ENCODE measurements around the gene COL24A1. TPM values are rescaled to one million over a fixed set of nuclear protein-coding genes. Genes with fewer than 3 reads are reported as not detected.
"Not testable (repeated sequence)": the region's sequence is repeated elsewhere in the genome, so short reads cannot be mapped to it uniquely, and the experiment has no call there.

The COL24A1 gene
- total RNA-seq, 2 experiments from 2014 or later = not detected

DNA sequence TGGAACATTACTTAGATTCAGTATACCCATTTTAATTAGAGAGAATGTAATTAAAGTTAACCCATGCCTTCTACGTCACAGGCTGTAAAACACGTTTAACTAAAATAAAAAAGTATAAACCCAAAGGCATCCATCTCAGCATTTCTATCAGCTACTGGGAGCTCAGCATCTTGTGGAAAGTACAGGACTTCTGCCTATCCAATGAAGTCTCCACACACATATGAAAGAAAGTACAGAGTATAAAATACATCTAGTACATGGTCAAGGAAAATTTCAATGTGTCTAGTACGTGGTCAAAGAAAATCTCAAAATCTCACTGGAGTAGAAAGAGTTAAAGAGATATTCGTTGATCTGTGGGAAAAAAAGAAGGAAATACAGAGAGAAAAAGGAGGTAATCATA is 306.9 kb downstream of the COL24A1 start:
- Mint-ChIP-seq H3K4me3 (no peak overlapping the region), H3K9me3 (no peaks in the 10 kb centered on the region), H3K4me1 (no peaks in the 10 kb centered on the region), H3K27me3 (no peaks in the 10 kb centered on the region), H3K36me3 (ENCODE audit: low read depth) (no peaks in the 10 kb centered on the region), H3K27ac (no peak overlapping the region)
- DNase-seq = no peak
- CTCF ChIA-PET = no interaction called here
- POLR2A ChIA-PET = no interaction called here

- H3K27me3 Mint-ChIP-seq = no peaks in the 10 kb centered on the region
- no peak for DNase-seq
- no peaks in the 10 kb centered on the region for H3K9me3 Mint-ChIP-seq
- H3K4me3 Mint-ChIP-seq = no peak overlapping the region
- no peaks in the 10 kb centered on the region for H3K4me1 Mint-ChIP-seq
- H3K27ac Mint-ChIP-seq = no peak overlapping the region
- ChIA-PET POLR2A (no interaction called here), CTCF (no interaction called here)
- H3K36me3 Mint-ChIP-seq (ENCODE audit: low read depth) = no peaks in the 10 kb centered on the region
Observed at GRCh38 chr1:85847356-85847755, 309.2 kb downstream of the COL24A1 start.

DNA sequence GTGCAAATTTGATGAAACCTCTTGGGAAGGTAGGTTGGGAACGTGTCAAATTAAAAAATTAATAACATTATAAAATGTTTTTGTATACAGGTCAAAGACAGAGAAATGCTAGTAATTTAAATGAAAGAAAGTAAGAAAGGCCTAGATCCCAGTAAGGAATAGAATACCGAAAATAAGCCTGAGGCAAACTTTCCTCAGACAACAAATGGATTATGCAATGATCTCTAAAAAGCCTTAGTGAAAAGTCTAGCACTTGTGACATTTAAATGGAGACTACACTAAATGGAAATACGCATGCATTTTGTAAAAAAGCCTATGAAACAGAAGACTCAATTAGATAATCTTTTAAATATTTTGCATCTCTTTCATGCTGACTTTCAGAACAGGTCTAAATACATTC is 309.9 kb downstream of the COL24A1 start:
- no peaks in the 10 kb centered on the region for H3K36me3 Mint-ChIP-seq (ENCODE audit: low read depth)

GRCh38 chr1:85839459-85839858 is 317.1 kb downstream of the COL24A1 start:
- Mint-ChIP-seq H3K4me1 (no peaks in the 10 kb centered on the region), H3K27ac (no peak overlapping the region), H3K4me3 (no peak overlapping the region), H3K27me3 (no peaks in the 10 kb centered on the region), H3K36me3 (ENCODE audit: low read depth) (no peaks in the 10 kb centered on the region), H3K9me3 (no peaks in the 10 kb centered on the region)
- ChIA-PET POLR2A (no interaction called here), CTCF (no interaction called here)
- DNase-seq = no peak

More for the DNA sequence above, 309.9 kb downstream of the COL24A1 start:
- DNase-seq = no peak
- no peaks in the 10 kb centered on the region for H3K27me3 Mint-ChIP-seq
- no peak overlapping the region for H3K27ac Mint-ChIP-seq
- H3K9me3 Mint-ChIP-seq = no peaks in the 10 kb centered on the region
- ChIA-PET POLR2A (no interaction called here), CTCF (no interaction called here)
- no peaks in the 10 kb centered on the region for H3K4me1 Mint-ChIP-seq
- no peak overlapping the region for H3K4me3 Mint-ChIP-seq

DNA sequence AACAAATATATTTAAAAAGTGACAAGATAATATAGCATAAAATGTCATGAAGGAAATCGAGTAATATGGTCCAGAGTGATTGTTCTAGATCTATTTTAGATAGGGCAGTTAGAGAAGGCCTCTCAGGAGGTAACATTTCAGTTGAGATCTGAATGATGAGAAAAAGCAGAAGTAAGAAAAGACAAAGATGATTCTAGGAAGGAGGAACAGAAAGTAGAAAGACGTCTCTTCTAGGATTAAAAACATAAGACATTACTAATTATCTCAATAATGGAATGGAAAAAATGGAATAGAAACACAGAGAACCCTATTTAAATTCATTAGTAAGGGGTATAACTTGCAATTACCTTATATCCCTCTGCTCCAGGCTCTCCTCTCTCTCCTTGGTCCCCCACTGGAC is 318.3 kb downstream of the COL24A1 start:
- Mint-ChIP-seq H3K36me3 (ENCODE audit: low read depth) (no peaks in the 10 kb centered on the region), H3K4me1 (no peaks in the 10 kb centered on the region), H3K27me3 (no peaks in the 10 kb centered on the region), H3K9me3 (no peaks in the 10 kb centered on the region), H3K27ac (no peak overlapping the region), H3K4me3 (no peak overlapping the region)
- ChIA-PET CTCF (no interaction called here), POLR2A (no interaction called here)
- DNase-seq = no peak

GRCh38 chr1:85836736-85837135 is 319.8 kb downstream of the COL24A1 start:
- H3K36me3 Mint-ChIP-seq (ENCODE audit: low read depth) = no peaks in the 10 kb centered on the region
- CTCF ChIA-PET = no interaction called here
- H3K4me1 Mint-ChIP-seq = no peaks in the 10 kb centered on the region
- no peaks in the 10 kb centered on the region for H3K27me3 Mint-ChIP-seq
- POLR2A ChIA-PET = no interaction called here
- no peak overlapping the region for H3K27ac Mint-ChIP-seq
- DNase-seq = no peak
- H3K4me3 Mint-ChIP-seq = no peak overlapping the region
- no peaks in the 10 kb centered on the region for H3K9me3 Mint-ChIP-seq

DNA sequence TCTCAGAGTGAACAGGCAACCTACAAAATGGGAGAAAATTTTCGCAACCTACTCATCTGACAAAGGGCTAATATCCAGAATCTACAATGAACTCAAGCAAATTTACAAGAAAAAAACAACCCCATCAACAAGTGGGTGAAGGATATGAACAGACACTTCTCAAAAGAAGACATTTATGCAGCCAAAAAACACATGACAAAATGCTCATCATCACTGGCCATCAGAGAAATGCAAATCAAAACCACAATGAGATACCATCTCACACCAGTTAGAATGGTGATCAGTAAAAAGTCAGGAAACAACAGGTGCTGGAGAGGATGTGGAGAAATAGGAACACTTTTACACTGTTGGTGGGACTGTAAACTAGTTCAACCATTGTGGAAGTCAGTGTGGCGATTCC is 323.4 kb downstream of the COL24A1 start:
- POLR2A ChIA-PET; DNase-seq; H3K36me3 Mint-ChIP-seq (ENCODE audit: low read depth); CTCF ChIA-PET; H3K9me3 Mint-ChIP-seq; H3K4me3 Mint-ChIP-seq; H3K4me1 Mint-ChIP-seq; H3K27ac Mint-ChIP-seq; H3K27me3 Mint-ChIP-seq: not testable (repeated sequence)

DNA sequence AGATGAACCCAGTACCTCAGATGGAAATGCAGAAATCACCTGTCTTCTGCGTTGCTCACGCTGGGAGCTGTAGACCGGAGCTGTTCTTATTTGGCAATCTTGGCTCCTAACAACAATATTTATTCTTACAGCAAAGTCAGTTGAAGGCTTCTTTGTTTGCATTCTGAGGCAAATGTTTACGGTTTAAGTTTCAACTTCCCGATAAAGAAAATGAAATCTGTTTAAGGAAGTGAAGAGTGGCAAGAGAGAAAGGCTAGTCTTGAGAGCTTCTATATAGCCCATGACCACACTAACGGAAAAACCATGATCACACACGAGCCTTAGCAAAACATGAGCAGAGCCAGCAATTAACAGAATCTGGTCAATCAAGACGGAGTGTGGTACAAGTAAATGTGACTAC is 325.7 kb downstream of the COL24A1 start:
- Mint-ChIP-seq H3K4me1 (no peaks in the 10 kb centered on the region), H3K9me3 (peaks cover 4% of the 10 kb centered on the region), H3K27ac (no peak overlapping the region), H3K36me3 (ENCODE audit: low read depth) (no peaks in the 10 kb centered on the region), H3K4me3 (no peak overlapping the region), H3K27me3 (no peaks in the 10 kb centered on the region)
- DNase-seq = no peak
- ChIA-PET POLR2A (no interaction called here), CTCF (no interaction called here)

GRCh38 chr1:85824066-85824840 is 332.3 kb downstream of the COL24A1 start:
- no peaks in the 10 kb centered on the region for H3K36me3 Mint-ChIP-seq (ENCODE audit: low read depth)
- ChIA-PET CTCF (no interaction called here), POLR2A (no interaction called here)
- H3K27ac Mint-ChIP-seq = no peak overlapping the region
- H3K27me3 Mint-ChIP-seq = no peaks in the 10 kb centered on the region
- H3K4me1 Mint-ChIP-seq = no peaks in the 10 kb centered on the region
- H3K4me3 Mint-ChIP-seq = no peak overlapping the region
- no peak for DNase-seq
- peaks cover 3% of the 10 kb centered on the region for H3K9me3 Mint-ChIP-seq

DNA sequence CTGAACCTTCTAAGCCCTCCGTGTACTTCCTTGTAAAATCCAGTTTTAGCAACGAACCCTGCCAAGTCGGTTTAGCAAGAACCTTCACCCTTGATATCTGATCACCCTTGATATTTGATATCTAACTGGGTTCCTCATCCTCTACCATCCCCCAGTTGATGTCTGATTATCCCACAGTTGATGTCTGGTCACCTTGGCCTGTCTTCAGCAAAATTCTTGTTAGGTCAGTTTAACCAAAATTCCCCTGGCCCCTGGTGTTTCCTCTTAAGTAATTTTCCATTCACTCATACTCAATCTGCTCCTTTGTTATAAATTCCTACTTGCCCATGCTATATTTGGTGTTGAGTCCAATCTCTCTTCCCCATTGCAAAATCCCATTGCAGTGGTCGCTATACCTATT is 333.9 kb downstream of the COL24A1 start:
- POLR2A ChIA-PET = no interaction called here
- CTCF ChIA-PET = no interaction called here
- Mint-ChIP-seq H3K36me3 (ENCODE audit: low read depth) (no peaks in the 10 kb centered on the region), H3K9me3 (peaks cover 3% of the 10 kb centered on the region), H3K27ac (no peak overlapping the region), H3K27me3 (no peaks in the 10 kb centered on the region), H3K4me3 (no peak overlapping the region), H3K4me1 (no peaks in the 10 kb centered on the region)
- DNase-seq = no peak

GRCh38 chr1:85818371-85818770 is 338.2 kb downstream of the COL24A1 start:
- H3K9me3 Mint-ChIP-seq = no peaks in the 10 kb centered on the region
- DNase-seq = no peak
- H3K27ac Mint-ChIP-seq = no peak overlapping the region
- POLR2A ChIA-PET = no interaction called here
- H3K4me1 Mint-ChIP-seq = no peaks in the 10 kb centered on the region
- H3K36me3 Mint-ChIP-seq (ENCODE audit: low read depth) = no peaks in the 10 kb centered on the region
- no peak overlapping the region for H3K4me3 Mint-ChIP-seq
- no peaks in the 10 kb centered on the region for H3K27me3 Mint-ChIP-seq
- CTCF ChIA-PET = no interaction called here

- no peak for DNase-seq
- ChIA-PET CTCF (no interaction called here), POLR2A (no interaction called here)
- no peaks in the 10 kb centered on the region for H3K27me3 Mint-ChIP-seq
- no peaks in the 10 kb centered on the region for H3K9me3 Mint-ChIP-seq
- H3K27ac Mint-ChIP-seq = no peak overlapping the region
- H3K36me3 Mint-ChIP-seq (ENCODE audit: low read depth) = no peaks in the 10 kb centered on the region
- no peak overlapping the region for H3K4me3 Mint-ChIP-seq
- H3K4me1 Mint-ChIP-seq = no peaks in the 10 kb centered on the region
Observed at GRCh38 chr1:85816606-85817005, 340.0 kb downstream of the COL24A1 start.

DNA sequence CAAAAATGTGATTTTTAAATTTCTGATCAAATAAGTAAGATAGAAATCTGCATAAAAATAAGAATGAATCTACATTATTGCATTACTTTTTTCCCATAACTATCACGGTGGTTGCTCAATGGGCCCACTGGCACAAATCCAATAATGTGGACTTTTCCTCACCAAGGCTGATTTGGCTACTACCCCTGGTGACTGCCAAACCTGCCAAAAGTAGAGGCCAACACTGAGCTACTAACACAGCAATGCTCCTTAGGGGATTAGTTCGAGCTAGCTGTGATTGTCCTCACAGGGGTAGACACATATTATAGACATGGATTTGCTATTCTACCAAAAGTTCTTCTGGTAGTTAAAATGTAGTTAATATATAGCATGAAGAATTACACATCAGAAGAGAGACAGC is 340.7 kb downstream of the COL24A1 start:
- Mint-ChIP-seq H3K9me3 (no peaks in the 10 kb centered on the region), H3K27me3 (no peaks in the 10 kb centered on the region), H3K4me3 (no peak overlapping the region), H3K36me3 (ENCODE audit: low read depth) (no peaks in the 10 kb centered on the region), H3K27ac (no peak overlapping the region), H3K4me1 (no peaks in the 10 kb centered on the region)
- POLR2A ChIA-PET = no interaction called here
- DNase-seq = no peak
- CTCF ChIA-PET = no interaction called here

DNA sequence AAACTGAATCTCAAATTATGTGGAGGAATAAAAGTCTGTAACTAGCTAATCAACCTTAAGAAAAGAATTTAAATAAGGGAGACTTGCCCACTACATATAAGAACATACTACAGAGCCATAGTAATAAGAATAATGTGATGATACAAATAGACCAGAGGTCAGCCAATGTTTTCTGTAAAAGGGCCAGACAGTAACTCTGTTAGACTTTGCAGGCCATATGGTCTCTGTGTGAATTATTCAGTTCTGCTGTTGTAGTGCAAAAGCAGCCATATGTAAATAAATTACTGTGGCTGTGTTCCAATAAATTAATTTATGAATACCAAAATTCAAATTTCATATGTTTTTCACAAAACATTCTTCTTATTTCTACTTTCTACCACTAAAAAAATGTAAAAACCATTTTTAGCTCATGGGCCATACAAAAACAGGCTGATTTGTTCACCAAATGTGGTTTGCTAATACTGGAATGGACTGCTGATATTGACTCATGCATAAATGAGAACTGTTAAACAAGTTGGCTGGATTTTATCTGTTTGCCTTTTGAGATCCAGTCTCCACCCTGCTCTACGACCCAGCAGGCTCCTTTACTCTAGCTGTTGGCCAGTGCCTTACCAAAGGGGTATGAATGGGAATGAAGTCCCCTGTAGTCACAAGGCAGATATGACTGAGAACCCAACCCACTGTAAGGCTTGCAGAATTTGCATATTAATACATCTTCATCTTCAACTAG is 350.2 kb downstream of the COL24A1 start:
- ChIA-PET CTCF (no interaction called here), POLR2A (no interaction called here)
- H3K36me3 Mint-ChIP-seq (ENCODE audit: low read depth) = no peaks in the 10 kb centered on the region

More for the DNA sequence above, 350.2 kb downstream of the COL24A1 start:
- Mint-ChIP-seq H3K9me3 (no peaks in the 10 kb centered on the region), H3K4me3 (no peak overlapping the region), H3K27ac (no peak overlapping the region), H3K27me3 (no peaks in the 10 kb centered on the region), H3K4me1 (no peaks in the 10 kb centered on the region)
- DNase-seq = no peak

All from activated CD4-positive, alpha-beta memory T cell treated with anti-CD3 and anti-CD28 coated beads, Interleukin-2, amount 10 ng/mL, durations not matched to agents 7 days and 5 days (primary cell).